K562 treated with DMSO at 1 percent for 24 hours (cell line): ENCODE data around the gene FBXL20. TPM values are rescaled to one million over a fixed set of nuclear protein-coding genes. Genes with fewer than 3 reads are reported as not detected.

Source experiments
- total RNA-seq: library from RNA; unstranded; fragments of 300-600 nt; gene quantifications from 2 replicates; pipeline ENCODE4 v1.2.3, GENCODE V29; 2022; ENCODE audit warnings: low read depth; ENCODE audit not compliant: insufficient read depth

The FBXL20 gene, protein sequence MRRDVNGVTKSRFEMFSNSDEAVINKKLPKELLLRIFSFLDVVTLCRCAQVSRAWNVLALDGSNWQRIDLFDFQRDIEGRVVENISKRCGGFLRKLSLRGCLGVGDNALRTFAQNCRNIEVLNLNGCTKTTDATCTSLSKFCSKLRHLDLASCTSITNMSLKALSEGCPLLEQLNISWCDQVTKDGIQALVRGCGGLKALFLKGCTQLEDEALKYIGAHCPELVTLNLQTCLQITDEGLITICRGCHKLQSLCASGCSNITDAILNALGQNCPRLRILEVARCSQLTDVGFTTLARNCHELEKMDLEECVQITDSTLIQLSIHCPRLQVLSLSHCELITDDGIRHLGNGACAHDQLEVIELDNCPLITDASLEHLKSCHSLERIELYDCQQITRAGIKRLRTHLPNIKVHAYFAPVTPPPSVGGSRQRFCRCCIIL
- total RNA-seq = 7.3 and 7.4 TPM in 2 replicates

DNA sequence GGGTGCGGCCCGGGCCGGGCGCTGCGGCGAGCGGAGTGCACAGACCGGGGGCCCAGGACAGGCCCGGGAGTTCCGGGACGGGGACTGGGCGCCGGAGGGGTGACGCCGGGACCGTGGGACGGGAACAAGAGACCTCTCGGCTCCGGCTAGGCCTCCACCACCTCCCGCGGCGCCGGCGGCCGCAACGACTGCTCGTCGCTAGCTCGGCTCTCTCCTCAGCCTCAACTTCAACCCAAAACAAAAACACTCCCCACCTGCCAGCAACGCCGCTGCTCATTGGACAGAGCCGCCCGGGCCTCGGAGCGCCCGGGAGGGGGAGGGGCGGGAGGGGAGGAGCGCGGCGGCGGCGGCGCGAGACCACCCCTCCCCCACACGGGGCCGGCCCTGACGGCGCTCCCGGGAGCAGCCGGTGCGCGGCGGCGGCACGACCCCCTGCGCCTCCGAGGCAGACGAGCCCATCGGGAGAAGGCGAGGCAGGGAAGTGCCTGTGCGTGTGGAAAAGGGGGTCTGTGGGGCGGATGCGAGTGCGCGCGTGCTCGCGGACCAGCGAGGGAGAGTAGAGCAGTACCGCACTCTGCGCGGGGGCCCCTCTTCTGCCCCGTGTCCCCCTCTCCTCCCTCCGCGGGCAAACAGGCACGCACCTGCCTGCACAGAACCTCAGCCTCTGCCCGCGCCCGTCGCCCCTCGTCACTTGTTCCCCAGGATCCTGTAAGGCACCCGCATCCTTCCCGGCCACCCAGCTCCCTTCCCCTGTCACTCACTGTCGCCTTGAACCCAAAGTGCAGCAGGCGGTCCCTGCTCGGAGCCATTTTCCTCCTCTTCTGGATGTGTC is at the start of gene FBXL20:
TSS of gene FBXL20 (minus strand) at position 215 of the 832 bp plus-strand sequence. CDS start 224 bp downstream, outside the sequence.

DNA sequence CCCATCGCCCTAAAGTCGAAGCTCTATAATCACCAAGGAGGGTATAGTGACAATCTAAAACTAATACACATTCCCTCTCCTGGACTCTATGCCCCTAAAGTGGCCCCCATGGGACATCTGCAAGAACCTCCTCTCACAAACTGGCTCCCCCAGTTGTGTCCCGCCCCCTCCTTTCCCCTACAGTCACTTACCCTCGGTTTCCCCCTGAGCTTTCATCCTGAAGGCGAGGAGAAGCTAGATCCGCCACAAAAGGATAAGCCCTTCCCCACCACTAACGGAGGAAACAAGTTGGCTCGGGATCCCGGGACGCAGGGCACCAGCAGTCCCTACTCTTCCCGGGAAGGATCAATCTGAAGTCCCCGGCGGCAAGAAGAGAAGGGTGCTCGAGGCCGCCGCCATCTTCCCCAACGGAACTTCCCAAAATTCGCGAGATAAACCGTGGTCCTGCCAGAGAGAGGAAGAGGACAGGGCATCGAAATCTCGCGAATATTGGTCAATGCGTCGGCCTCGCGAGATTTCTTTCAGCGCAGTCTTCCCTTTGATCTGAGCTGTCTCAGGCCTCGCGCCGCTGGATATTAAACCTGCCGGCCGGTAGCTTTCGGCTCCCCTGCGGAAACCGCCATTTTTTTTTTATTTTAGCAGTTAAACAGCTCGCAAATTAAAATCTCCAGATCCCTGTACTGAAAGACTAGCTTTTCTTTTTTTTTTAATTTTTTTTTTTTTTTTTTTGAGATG is 49.6 kb upstream of the FBXL20 start, which contains the start of gene MED1:
TSS of gene MED1 (minus strand) at position 417 of the 735 bp plus-strand sequence. CDS start at position 216, 201 bp downstream.

DNA sequence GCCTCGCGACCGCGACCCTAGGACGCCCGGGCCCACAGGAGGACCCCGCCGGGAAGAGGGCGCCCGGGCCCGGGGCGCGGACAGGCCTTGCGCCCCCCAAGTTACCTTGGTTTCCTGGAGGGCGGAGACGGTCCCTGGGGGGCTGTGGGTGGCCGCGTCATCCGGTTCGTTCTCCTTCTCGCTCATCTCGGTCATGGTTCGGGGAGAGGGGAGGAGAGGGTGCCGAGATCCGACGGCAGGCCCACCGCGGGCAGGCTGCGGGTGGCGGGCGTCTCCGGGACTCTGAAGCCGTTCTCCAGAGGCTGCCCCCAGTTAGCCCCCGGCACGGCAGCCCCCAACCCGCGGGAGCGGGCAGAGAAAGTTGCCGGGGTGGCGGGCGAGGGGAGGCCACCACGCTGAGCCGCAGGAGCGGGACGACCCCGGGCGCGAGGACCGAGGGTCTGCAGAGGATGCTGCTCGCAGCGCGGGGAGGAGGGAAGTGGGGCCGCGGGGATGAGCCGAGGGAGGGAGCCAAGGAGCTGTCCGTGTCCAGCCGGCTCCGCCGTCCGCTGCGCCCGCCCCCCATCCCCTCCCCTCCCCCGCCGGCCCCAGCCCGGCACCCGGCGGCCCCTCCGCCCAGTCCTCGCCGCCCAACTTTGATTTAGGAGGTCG is 176.0 kb downstream of the FBXL20 start, which contains the start of gene STAC2:
TSS of gene STAC2 (minus strand) at position 638 of the 651 bp plus-strand sequence. CDS start at position 195, 443 bp downstream.

Other genes with a start within 250 kb of the FBXL20 start
- gene PLXDC1, start 250.0 kb downstream of the FBXL20 start, total RNA-seq = not detected in 2 replicates
- gene ARL5C, start 235.5 kb downstream of the FBXL20 start, total RNA-seq = not detected in 2 replicates
- gene CACNB1, start 204.0 kb downstream of the FBXL20 start, total RNA-seq = 1.3 and 1.6 TPM in 2 replicates
- gene RPL19, start 201.3 kb downstream of the FBXL20 start, total RNA-seq = 4,157 and 4,223 TPM in 2 replicates
- not detected in 2 replicates for gene STAC2, start 175.7 kb downstream of the FBXL20 start, total RNA-seq
- 18.2 and 20.7 TPM in 2 replicates for gene MED1, start 49.6 kb upstream of the FBXL20 start, total RNA-seq
- 26.6 and 28.7 TPM in 2 replicates for gene CDK12, start 59.9 kb upstream of the FBXL20 start, total RNA-seq
- not detected in 2 replicates for gene NEUROD2, start 206.3 kb upstream of the FBXL20 start, total RNA-seq
- gene PPP1R1B, start 225.3 kb upstream of the FBXL20 start, total RNA-seq = 0.21 TPM in 1 of 2 replicates, not detected in the other
- 97.0 and 108 TPM in 2 replicates for gene STARD3, start 235.5 kb upstream of the FBXL20 start, total RNA-seq